ENCODE data around the gene RAD1.
A peak's percentile ranks its signal among the peaks of the same experiment; 100 is the strongest.

Gene RAD1

DNA sequence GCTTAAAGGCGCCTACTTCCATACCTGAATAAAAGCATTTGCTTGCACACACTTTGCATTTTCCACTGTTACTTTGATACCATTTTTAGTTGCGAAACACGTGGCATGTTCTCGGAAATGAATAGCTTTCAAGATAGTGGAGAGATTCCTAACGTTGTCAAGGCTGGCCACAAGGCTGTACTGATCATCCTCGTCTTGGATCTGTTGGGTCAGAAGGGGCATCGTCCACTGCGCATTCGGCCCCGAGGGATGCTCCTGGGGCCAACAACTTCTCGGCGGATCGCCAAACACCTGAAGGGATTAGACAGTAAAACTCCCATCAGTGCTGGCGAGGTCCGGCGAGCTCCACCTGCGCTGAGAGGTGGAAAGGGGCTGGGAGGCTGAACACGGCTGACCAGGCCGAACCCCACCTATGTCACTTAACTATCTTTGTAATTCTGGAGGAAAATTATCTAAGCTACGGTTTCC is 599 bp downstream of the RAD1 start:
- peak; percentile 27 for DNase-seq

DNA sequence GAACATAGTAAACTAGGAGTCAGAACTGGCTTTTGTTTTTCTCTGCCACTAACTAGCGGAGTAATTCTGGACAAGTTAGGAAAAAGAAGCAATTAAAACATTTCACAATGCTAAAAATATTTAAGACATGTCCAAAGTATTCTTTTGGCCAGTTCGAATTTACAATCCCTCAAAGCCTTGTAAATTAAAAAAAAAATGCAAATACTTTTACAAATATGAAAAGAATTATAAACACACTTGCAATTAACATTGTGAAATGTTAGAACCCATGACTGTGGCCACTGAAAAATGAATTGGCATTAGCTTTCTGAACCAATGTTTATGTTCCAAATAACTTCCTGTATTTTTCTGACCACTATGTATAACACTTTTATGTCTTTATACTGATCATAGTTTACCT is 2.2 kb downstream of the RAD1 start:
- DNase-seq: no peak

DNA sequence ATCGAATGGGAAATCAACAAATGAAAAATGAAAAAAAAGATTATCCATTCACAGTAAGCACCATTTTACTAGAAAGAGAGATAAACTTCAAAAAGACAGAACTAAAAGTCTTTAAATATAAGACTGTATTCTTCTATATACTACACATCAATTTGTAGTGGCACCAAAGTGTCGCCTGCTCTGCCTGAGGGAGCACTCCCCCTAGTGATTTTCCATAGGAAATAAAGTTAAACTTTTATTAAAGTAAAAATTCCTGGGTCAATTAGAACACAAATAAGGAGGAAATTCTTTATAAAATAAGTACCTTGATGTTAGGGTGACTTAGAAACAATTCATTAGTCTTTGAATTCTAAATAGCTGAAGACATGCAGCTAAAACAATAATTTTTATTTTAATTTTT is 9.7 kb downstream of the RAD1 start:
- DNase-seq: peak; percentile 3

DNA sequence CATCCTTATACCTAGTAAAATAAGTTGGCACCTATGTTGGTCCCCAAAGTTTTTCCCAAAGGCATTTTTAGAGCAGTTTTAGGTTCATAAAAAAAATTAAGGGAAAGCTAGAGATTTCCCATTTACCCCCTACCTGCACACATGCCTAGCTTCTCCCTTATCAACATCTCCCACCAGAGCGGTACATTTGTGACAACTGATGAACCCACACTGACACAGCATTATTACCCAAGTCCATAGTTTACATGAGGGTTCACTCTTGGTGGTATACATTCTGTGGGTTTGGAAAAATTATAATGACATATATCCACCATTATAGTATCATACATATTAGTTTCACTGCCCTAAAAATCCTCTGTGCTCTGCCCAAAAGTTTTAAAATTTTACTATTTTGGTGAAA is 12.0 kb downstream of the RAD1 start:
- DNase-seq: no peak

DNA sequence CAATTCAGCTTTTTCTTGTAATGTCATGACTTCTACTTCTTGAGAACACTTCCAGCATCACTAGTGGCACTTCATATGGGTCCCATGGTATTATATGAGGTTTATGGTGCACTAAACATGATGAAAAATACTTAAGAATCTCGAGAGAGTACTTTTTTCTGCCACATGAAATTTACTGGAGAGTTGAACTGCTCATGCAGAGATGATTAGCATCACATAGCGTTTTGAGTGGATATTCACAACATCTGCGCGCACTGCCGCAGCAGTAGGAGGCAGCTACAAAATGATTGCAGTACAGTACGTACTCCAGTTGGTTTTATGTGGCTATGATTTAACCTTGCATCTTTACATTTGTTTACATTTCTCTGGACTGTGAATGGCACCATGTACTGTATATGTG is 14.7 kb downstream of the RAD1 start:
- no peak for DNase-seq

DNA sequence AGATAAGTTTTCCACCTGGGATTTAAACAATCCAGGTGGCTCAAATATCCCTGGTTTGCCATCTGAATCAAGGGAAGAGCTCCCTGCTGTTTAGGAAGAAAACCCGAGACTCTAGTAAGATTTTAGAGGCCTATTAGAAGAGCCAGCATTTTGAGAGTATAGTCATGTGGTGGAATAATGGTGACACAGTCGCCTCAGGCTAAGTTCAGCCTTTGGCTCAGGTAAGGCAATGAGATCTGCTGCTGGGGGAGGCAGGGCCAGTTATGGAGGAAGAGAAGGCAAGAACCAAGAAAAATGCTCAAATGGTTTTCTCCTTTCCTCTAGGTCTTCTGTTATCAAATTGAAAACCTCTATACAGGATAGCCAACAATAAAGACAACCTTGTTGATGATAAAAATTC is 16.2 kb downstream of the RAD1 start:
- DNase-seq: no peak

DNA sequence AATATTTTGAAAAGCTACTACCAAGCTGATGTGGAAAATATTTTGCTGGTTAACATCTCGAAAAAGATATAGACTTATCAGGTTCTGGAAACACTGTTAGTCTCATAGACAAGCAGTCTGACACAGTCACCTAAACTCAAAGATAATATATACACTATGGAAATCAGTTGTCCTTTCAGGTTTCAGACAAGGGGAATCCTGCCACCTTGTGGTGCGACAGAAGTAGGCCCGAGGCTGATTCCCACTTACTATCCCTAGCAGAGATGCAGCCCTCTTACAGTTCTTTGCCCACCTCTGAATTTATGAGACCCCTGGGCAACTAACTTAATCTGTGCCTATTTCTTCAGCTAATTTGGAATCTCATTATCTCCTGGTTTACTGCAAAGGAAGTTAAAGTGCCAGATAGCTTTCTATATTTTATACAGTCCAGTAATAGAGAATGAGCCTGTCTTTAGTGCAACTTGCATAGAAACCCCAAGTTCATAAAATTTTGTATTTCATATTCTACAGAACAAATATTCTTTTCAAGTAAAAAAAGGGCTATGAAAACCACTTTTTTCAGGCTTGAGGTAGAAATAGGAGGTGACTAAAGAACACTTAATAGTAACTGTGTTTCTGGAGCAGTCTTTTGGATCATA is 16.9 kb downstream of the RAD1 start:
- DNase-seq: peak; percentile 82

DNA sequence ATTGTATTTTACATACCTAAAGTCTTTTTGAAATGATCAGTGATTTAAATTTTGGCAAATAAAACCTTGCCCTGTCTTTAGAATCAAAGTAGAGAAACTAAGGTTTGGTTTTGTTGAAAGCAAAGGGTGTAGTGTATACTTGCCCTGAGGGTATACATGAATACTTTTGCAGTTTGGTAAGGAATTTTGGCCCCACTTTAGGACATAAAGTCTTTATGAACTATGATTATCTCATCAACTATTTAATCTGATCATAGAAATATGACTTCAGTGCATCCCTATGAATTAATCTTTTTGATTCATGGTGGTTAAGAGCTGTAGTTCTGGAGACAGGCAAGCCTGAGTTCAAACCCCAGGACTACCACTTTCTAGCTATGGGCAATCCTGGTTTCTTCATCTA is 17.7 kb downstream of the RAD1 start:
- no peak for DNase-seq

DNA sequence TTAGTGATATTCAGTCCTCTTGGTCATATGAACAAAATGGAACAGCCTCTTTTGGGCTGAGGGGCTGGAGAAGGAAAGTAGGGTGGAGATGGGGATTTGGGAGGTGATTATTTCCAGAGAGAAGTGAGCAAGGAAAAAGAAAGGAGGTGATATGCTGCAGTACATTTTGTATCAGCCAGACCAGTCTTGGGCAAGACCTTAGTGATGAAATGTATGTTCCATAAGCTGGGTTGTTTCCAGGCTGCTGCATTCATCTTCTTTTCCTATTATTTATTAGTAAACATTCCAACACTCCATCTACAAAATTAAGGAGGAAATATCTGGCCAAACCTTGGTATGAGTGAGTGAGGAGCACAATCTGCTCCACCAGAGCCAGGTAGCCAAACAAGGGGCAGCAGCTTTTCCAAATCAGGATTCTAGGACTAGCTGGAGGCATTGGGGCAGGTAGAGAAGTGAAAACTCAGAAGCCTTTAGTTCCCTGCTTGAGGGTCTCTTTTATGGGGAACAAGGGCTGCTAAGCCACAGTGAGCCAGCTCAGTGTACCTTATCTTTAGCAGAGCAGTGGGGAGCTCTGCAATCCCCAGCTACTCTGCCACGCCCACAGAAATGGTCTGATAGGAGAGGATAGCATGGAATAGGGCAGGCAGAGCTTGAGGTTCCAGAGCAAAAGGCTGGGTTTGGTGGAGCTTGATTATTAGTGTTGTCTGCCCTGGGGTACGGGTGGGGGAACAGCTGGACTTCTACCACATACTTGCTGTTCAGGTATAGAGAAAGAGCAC is 19.5 kb downstream of the RAD1 start:
- no peak for DNase-seq

DNA sequence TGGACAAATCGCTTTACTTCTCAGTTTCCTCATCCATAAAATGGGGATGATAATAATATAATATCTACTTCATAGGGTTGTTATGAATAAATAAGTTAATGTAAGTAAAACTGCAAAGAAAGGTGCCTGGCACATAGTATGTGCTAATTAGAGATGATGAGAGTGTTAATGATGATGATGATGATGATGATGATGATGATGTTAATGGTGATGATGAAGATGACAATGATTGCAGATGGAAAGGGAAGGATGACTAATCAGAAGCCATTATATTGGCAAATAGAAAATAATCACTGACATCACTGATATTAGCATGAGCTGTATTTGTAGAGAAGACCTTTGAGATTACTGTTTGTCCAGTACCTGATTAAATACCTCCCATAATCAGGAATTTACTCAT is 20.6 kb downstream of the RAD1 start:
- DNase-seq: no peak

DNA sequence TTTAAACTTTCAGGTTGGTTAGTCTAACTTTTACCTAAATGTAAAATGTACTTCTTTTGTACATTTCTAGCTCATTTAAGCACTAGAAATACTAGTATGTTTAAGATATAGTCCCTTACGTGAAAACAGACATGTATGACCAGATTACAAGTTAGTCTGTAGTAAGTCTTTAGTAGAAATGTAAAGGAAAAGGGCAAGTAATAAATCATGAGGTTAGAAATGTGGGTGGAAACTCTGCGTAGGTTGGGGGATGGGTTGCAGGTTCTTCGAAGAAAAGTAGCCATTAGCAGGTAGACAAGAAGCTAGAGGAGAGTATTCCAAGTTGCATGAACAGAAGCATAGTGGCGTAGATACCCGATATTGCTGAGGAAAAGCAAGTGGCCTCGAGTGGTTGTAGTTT is 22.9 kb downstream of the RAD1 start:
- no peak for DNase-seq

DNA sequence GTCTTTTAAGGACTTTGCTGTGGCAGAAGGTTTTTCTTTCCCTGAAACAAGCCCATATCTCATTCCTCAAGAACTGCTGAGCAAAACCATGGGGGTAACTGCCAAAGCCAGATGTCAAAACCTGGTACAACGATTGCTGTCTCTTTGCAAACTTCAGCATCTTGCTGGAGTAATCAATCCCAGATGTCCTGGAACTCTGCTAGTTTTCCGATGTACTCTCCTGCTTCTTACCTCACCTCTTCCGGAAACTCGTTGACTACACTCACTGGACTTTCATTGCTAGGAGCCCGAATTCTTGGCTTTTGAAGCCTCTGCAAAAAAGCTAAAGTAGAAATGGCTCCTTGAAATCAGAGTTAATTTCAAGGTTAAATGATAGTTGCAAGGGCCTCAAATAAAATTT is 23.3 kb downstream of the RAD1 start:
- DNase-seq: no peak

DNA sequence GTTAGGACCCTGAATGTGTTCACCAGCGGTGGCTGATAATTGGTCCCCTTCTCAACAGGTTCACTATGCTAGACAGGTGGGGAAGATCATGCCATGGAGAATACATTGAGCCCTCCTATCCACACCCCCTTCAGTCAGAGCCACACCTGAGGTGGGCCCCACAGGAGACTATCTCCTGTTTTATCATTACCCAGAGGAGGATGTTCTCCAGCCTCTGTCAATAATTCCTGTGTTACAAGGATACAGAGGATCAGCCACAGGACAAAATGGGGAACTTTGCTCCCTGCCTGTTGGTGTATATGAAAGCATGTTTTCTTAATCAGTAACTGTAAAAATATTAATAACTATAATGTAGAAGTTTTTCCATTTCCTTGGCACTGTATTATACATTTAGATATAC is 25.9 kb downstream of the RAD1 start:
- DNase-seq: no peak

DNA sequence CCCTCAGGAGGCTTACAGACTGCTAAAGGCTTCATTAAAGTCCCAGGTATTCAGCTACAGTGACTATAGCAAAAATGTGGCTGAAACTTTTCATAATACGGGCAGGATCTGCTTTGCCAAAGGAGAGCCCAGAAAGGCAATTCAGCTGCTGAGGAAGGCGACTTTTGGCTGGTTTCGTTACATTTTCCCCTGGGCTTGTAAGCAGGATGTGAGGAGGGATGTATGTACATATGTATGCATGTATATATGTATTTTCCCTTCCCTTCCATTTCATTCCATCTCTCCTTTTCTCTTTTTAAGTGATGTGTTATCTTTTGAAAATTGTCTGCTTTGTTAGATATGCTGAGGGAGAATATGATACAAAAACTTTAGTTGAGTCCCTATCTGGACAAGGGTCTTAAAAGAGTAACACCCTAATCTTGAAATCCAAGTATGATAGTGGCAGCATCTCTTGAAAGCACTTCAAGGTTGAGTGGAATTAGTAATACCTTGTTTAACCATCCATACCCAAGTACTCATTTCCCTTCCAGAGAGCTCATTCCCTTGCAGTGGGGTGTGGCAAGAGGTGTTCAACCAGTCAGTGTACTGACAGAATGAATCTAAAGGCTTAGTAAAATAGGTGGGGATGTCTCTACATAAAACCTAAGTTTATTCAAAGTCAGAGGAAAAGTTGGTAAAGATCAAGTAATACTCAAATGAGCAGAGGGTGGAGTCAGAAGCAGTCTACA is 28.7 kb downstream of the RAD1 start:
- no peak for DNase-seq

DNA sequence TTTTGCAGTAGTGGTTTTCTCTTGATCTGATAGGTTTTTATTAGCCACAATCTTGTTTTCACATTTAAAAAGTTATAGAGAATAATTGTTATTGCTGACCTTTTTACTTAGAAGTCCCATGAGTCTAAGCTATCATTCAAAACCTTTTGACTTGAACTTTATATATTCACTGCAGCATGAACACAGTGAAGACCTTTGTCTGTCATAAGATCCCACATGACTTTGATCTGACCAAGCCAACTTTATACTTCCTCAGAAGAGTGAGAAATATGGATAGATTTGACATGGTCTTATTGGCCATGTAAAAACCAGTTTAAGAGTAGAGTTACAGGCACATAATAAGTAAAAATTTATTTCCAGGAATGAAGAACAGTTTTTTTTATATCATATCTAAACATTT is 34.1 kb downstream of the RAD1 start:
- no peak for DNase-seq

DNA sequence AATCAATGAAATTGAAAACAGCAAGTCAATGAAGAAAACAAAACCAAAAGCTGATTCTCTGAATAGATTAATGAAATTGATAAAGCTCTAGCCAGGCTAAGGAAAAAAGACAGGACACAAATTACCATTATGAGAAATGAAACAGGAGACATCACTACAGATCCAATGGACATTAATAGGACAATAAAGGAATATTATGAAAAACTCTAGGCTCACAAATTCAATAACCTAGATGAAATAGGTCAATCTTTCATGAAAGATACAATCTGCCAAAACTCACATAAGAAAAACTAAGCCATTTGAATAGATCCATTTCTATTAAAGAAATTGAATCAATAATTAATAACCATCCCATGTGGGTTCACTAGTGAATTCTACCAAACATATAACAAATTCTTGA is 39.0 kb downstream of the RAD1 start:
- DNase-seq: no peak

DNA sequence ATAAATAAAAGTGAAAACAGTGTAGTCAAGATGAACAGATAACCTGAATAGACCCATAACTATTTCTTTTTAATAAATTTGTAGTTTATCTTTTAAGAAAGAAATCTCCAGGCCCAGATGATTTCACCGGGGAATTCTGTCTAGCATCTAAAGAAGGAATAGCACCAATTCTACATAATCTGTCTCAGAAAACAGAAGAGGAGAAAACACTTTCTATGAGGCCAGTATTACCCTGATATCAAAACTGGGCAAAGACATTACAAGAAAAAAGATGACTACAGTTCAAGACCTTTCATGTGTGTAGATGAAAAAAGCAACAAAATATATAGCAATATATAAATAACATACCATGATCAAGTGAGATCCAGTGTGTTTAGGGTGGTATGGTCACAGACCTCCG is 44.9 kb downstream of the RAD1 start:
- no peak for DNase-seq

DNA sequence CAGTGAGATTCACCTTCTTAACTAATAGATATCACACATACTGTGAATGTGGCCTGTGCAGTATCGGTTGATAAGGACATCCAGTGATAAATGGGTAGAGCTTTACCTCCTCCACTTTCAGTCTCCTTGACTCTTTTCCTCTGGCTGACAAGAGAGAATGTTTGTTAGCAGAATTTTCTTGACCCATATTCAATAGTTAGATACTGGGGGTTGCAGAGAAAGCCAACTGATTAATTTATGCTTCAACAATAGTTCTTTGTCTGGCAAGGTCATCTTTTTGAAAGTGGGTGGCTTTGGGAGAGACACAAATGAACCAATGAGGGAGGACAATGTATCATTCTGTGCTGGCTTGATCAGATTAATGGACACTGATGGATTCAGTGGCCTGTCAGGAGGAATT is 46.0 kb downstream of the RAD1 start:
- no peak for DNase-seq

DNA sequence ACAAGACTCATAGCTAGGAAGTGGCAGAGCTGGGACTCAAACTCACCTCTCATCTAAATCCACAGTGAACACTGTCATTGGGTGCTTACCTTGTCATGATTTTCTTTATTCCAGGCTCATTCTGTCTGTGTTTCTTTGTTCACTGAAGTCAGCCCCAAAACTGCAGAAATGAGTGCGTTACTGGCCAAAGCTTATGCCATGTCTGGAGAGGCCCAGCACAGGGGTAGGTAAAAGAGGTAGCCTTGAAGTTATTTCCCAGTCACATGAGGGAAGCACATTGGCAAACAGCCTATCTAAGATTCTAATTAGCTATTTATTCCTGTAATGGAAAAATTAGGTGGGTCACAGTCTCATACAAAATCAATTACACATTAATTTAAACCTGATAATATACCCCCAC is 46.5 kb downstream of the RAD1 start:
- no peak for DNase-seq

DNA sequence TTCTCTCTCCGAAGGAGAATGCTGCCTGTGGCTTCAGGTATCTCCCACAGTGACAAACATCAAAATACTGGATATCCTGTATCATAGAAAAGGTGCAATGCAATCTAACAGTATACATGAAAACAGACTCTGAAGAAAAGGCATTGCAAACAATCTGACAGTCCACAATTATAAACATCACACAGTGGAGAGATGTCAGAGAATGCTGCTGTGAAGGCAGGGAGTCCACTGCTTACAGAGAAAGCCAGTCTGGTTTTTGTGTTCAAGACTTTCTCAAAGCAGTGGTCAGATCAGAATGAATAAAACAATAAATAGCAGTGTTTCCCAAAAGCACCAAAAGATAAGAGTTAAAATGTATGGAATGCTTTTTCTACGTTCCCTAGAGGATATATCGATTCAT is 47.6 kb downstream of the RAD1 start:
- no peak for DNase-seq

DNA sequence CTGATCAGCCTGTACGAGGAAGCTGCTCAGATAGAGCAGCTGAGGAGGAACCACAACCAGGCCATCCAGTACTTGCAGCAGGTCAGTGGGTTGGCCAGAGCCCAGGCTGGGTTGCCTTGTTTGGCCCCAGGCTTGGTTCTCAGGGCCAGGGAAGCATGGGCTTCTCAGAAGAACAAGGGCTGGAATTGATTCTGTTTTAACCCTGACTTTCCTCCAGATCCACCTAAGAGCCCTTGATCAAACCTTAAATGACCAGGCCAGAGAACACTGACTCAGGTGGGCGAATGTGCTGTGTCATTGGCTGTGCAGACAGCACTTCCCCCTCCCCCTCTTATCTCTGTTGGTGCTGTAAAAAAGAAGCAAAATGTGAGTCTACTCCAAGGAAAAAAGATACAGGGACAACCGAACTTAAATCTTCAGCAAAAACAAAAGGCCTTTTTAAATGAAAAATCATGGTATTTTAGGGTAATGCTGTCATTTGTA is 48.3 kb downstream of the RAD1 start:
- DNase-seq: no peak

DNA sequence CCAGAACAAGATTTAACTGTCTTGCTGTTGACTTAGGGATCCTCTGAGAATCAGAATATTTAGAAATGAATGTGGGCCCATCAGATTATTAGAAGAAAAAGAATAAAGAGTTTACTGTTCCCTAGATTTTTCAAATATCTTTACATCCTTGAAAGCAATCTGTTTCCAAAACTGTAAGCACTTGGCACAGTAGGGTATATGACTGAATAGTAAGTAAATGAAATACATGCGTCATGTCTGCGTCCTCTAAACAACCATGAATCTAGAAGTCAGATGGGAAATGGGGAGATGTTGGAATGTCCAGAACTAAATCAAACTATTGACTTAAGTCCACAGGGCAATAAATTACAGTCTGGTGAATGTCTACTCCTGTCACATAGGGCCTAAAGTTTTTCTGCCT is 50.2 kb downstream of the RAD1 start:
- no peak for DNase-seq

DNA sequence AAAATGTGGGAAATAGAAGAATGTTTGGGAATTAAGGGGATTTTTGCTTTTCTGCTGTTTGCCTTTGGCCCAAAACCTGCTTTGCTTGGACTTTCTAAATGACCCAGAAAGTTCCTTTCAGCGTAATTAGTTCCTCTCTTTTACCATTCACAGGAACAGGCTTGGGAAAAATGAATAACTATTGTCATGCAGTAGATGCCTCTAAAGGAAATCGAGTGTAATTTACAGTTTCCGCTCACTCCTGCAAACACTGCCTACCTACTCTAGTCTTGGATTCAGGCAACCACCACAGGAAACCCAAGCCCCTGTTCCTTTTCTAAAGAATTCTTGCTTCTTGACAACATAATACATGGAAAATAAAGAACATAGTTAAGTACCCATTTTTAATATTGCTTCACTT is 51.4 kb downstream of the RAD1 start:
- no peak for DNase-seq

DNA sequence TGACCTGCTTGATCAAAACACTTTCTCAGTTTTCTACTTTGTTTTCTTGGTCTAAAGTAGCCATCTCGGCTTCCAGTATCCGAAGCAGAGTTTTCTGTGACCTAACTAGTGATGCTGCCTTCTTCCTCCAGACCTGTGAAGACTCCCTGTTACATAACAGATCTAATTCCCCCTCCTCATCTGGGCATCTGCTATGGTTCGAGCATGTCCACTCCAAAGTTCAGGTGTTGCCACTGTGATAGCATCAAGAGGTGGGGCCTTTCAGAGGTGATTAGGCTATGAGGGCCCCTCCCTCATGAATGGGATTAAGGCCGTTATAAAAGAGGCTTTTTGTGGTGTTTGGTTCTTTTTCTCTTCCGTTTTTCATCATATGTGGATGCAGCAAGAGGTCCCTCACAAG is 56.1 kb downstream of the RAD1 start:
- no peak for DNase-seq

Data from NCI-H82 (cell line).